BE2C (cell line): ENCODE data around the gene CEP164.
"Not testable (repeated sequence)": the region's sequence is repeated elsewhere in the genome, so short reads cannot be mapped to it uniquely, and the experiment has no call there.

Experiments
- DNase-seq: peaks from one replicate; pipeline ENCODE4 v3.0.0-alpha.2; 2020
- H3K27me3 ChIP-seq: fragments of 250-450 bp; sonication (Bioruptor Pico); 2 replicates; pipeline ENCODE4 v1.5.1; 2020; ENCODE audit warnings: mild to moderate bottlenecking
- H3K36me3 ChIP-seq: fragments of 250-450 bp; sonication (Bioruptor Pico); 2 replicates; pipeline ENCODE4 v1.5.1; 2020; ENCODE audit warnings: mild to moderate bottlenecking
- H3K4me1 ChIP-seq: fragments of 250-450 bp; sonication (Bioruptor Pico); 2 replicates; pipeline ENCODE4 v1.5.1; 2020
- H3K4me3 ChIP-seq: 2 replicates; pipeline ENCODE4 v1.5.1; 2011; ENCODE audit warnings: low read depth, low read length
- H3K9me3 ChIP-seq: fragments of 250-450 bp; sonication (Bioruptor Pico); 2 replicates; pipeline ENCODE4 v1.5.1; 2020
- CTCF ChIP-seq: IDR thresholded peaks from 2 replicates; pipeline ENCODE4 v1.5.1; 2012; ENCODE audit warnings: mild to moderate bottlenecking, low read depth, low read length

CEP164 gene

GRCh38 chr11:117444711-117445658, 117.3 kb downstream of the CEP164 start:
- H3K9me3 ChIP-seq = peaks cover 4% of the 10 kb centered on the region; the same call in 1 of the 2 replicates
- peaks cover 14% of the 10 kb centered on the region for H3K4me1 ChIP-seq
- H3K4me3 ChIP-seq = peak overlapping the region; percentile 60
- H3K36me3 ChIP-seq = no peaks in the 10 kb centered on the region
- no peaks in the 10 kb centered on the region for H3K27me3 ChIP-seq
- TF ChIP-seq CTCF = no peak
- DNase-seq = peak; percentile 82

- peaks cover 4% of the 10 kb centered on the region; the same call in 1 of the 2 replicates for H3K9me3 ChIP-seq
- H3K27me3 ChIP-seq = no peaks in the 10 kb centered on the region
- TF ChIP-seq CTCF = no peak
- no peak overlapping the region for H3K4me3 ChIP-seq
- H3K4me1 ChIP-seq = peaks cover 11% of the 10 kb centered on the region
- no peak for DNase-seq
- no peaks in the 10 kb centered on the region for H3K36me3 ChIP-seq
Measured at GRCh38 chr11:117449111-117449693, 121.5 kb downstream of the CEP164 start.

- H3K4me3 ChIP-seq = no peak overlapping the region
- DNase-seq = no peak
- H3K4me1 ChIP-seq = peaks cover 43% of the 10 kb centered on the region
- TF ChIP-seq CTCF = no peak
- H3K9me3 ChIP-seq = peaks cover 4% of the 10 kb centered on the region; the same call in 1 of the 2 replicates
- H3K36me3 ChIP-seq = no peaks in the 10 kb centered on the region
- H3K27me3 ChIP-seq = no peaks in the 10 kb centered on the region
Measured at GRCh38 chr11:117453886-117454563, 126.4 kb downstream of the CEP164 start.

- H3K36me3 ChIP-seq = no peaks in the 10 kb centered on the region
- DNase-seq = peak; percentile 47
- no peak overlapping the region for H3K4me3 ChIP-seq
- H3K27me3 ChIP-seq = no peaks in the 10 kb centered on the region
- H3K4me1 ChIP-seq = peaks cover 46% of the 10 kb centered on the region
- H3K9me3 ChIP-seq = peaks cover under 1% of the 10 kb centered on the region; the same call in 1 of the 2 replicates
- TF ChIP-seq CTCF = no peak
Measured at GRCh38 chr11:117454564-117454917, 126.9 kb downstream of the CEP164 start.

- Histone ChIP-seq H3K36me3 (no peaks in the 10 kb centered on the region), H3K9me3 (no peaks in the 10 kb centered on the region; the same call in 1 of the 2 replicates), H3K4me3 (no peak overlapping the region), H3K4me1 (peaks cover 46% of the 10 kb centered on the region), H3K27me3 (no peaks in the 10 kb centered on the region)
- DNase-seq = no peak
- TF ChIP-seq CTCF = no peak
Measured at GRCh38 chr11:117456027-117456720, 128.5 kb downstream of the CEP164 start.

- peaks cover 46% of the 10 kb centered on the region for H3K4me1 ChIP-seq
- not testable (repeated sequence) for H3K9me3 ChIP-seq, H3K36me3 ChIP-seq, DNase-seq, H3K4me3 ChIP-seq, H3K27me3 ChIP-seq
Measured at GRCh38 chr11:117456721-117457029, 129.0 kb downstream of the CEP164 start.
